PFSK-1 (cell line): ENCODE data around the gene RAD51B.

ENCODE experiments used
- FOXP2 ChIP-seq: optimal IDR thresholded peaks from 2 replicates; pipeline ENCODE3; 2011; ENCODE audit warnings: borderline replicate concordance, control low read depth, inconsistent platforms; ENCODE audit not compliant: insufficient read depth; ENCODE audit errors: extremely low read length, extremely low read depth
- POLR2AphosphoS5 ChIP-seq: IDR thresholded peaks from 2 replicates; pipeline ENCODE4 v1.6.1; 2012; ENCODE audit warnings: low read depth, mild to moderate bottlenecking, control low read depth, low read length, moderate library complexity
- SIN3A ChIP-seq: IDR thresholded peaks from 2 replicates; pipeline ENCODE4 v1.6.1; 2012; ENCODE audit warnings: mild to moderate bottlenecking, low read length, moderate library complexity, borderline replicate concordance; ENCODE audit not compliant: insufficient read depth
- TAF1 ChIP-seq: IDR thresholded peaks from 2 replicates; pipeline ENCODE4 v1.6.1; 2012; ENCODE audit warnings: low read length, control low read depth, borderline replicate concordance; ENCODE audit not compliant: insufficient read depth
- TF ChIP-seq, protein P1 (sequence below), 2 experiments: IDR thresholded peaks; 2 replicates each; pipeline versions ENCODE4 v1.6.1 to v1.8.0; 2011 to 2012; ENCODE audit warnings: low read depth in 2 of 2, low read length in 2 of 2, control low read depth in 1 of 2, inconsistent platforms in 1 of 2, mild to moderate bottlenecking in 1 of 2, moderate library complexity in 1 of 2; ENCODE audit not compliant: insufficient read depth in 1 of 2

Gene RAD51B

DNA sequence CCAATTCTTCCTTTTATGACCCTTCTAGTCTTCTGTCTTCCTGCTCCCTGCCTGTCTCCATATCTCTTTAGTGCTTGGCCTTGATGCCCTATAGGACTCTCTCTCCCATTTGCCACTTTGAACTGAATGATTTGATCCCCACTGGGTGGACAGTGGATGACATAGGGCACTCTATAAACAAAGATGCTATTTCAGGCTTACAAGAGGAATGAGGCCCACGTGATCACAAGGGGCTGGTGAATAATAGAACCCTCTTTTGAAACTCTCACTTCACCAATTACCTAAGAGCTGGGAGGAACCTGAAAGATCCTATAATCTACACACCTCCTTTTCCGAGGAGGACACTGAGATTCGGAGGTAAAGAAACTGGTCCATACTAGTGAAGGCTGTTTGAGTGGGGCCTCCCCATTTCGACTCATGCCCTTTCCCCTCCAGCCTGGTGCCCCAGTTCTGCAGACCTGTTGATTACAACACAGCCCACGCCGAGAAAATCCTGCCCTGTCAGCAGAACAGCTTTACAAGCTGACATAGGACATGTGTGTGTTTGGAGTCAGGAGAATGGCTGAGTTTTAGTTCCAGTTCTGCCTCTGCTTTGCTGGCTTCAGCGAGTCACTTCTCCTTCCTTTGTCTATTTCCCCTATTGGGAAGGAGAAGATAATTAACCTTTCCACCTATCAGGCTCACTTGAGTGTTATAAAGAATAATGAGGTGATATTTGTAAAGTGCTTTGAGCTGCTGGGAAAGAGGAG, 573.0 kb downstream of the RAD51B start:
- TF ChIP-seq, protein P1, sequence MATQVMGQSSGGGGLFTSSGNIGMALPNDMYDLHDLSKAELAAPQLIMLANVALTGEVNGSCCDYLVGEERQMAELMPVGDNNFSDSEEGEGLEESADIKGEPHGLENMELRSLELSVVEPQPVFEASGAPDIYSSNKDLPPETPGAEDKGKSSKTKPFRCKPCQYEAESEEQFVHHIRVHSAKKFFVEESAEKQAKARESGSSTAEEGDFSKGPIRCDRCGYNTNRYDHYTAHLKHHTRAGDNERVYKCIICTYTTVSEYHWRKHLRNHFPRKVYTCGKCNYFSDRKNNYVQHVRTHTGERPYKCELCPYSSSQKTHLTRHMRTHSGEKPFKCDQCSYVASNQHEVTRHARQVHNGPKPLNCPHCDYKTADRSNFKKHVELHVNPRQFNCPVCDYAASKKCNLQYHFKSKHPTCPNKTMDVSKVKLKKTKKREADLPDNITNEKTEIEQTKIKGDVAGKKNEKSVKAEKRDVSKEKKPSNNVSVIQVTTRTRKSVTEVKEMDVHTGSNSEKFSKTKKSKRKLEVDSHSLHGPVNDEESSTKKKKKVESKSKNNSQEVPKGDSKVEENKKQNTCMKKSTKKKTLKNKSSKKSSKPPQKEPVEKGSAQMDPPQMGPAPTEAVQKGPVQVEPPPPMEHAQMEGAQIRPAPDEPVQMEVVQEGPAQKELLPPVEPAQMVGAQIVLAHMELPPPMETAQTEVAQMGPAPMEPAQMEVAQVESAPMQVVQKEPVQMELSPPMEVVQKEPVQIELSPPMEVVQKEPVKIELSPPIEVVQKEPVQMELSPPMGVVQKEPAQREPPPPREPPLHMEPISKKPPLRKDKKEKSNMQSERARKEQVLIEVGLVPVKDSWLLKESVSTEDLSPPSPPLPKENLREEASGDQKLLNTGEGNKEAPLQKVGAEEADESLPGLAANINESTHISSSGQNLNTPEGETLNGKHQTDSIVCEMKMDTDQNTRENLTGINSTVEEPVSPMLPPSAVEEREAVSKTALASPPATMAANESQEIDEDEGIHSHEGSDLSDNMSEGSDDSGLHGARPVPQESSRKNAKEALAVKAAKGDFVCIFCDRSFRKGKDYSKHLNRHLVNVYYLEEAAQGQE (IDR thresholded peaks at IDR 0.05; ENCODE audit: insufficient read depth in 1 of 2, low read depth in 2 of 2, low read length in 2 of 2) = no peak
- TF ChIP-seq TAF1 = no peak
- no peak for TF ChIP-seq SIN3A
- TF ChIP-seq POLR2AphosphoS5 = no peak
- no peak for TF ChIP-seq FOXP2

DNA sequence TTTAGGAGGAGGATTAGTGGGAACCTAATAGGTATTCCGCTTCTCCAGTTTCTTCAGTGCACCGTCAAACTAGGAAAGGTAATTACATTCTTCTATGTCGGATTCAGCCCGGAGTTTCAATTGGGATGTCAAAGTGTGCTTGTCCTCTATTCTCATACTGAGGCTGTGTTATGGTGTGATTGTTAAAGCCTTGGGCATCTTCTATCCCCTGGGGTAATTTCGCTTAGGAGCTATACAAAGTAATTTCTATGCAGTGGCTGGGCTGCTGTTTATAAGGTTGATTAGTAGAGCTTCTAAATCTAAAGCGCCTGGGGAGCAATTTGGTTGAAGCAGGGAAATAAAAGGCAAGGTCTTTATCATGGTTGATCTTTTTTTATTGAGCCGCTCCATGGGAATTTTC, 573.7 kb downstream of the RAD51B start:
- TF ChIP-seq SIN3A (no peak), TAF1 (no peak), POLR2AphosphoS5 (no peak), FOXP2 (no peak)
- TF ChIP-seq, protein P1 (IDR thresholded peaks at IDR 0.05; ENCODE audit: insufficient read depth in 1 of 2, low read depth in 2 of 2, low read length in 2 of 2) = no peak

DNA sequence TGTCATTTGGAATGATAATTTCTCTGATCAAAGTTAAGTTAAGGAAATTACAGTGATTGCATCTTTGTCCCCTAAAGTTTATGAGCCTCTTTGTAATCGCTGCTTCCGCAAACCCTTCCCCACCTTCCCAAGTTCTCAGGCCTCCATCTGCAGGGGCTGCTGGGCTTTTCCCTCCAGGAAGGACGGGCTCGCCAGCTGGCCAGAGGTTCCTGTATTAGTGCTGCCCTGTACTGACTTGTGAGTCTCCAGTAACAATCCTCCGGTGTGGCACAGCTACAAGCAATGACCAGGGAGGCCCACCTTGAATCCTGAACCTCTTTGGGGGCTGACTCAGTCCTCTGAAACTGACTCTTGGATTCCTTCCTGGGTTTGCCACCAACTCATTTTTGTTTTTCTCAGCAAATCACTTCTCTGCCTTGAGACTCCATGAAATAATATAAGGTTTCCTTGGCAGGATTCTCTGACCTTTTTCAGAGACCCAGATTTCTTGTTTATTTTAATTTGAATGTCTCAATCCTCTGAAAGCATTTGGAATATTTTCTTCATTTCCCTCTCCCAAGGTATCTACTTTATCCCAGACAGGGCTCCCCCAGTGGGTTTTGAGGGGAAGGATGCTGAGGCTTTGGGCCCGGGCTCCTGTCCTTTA, 574.7 kb downstream of the RAD51B start:
- TF ChIP-seq SIN3A (no peak), TAF1 (no peak), FOXP2 (no peak)
- TF ChIP-seq, protein P1 (IDR thresholded peaks at IDR 0.05; ENCODE audit: insufficient read depth in 1 of 2, low read depth in 2 of 2, low read length in 2 of 2) = no peak

DNA sequence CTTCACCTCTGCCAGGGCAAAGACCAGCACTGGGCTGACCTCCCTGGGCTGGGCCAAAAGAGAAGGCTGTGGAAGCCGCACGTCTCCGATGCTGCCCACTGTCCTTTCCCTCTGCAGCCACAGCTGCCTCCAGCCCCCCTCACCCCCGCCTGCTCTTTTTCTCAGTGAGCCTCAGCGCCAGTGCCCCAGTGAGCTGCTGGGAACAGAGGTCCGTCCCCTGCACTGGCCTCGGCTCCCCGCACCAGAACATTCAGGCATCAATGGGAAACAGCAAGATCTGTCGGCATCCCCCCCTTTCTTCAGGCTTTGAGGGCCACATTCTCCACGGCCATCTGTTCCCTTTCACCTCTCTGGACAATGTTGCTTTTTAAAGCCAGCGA, 575.2 kb downstream of the RAD51B start:
- TF ChIP-seq TAF1 (no peak), FOXP2 (no peak), SIN3A (no peak), POLR2AphosphoS5 (no peak)
- TF ChIP-seq, protein P1 (IDR thresholded peaks at IDR 0.05; ENCODE audit: insufficient read depth in 1 of 2, low read depth in 2 of 2, low read length in 2 of 2) = no peak
